Measurements from ENCODE around the gene NHERF2.

Gene NHERF2

GRCh38 chr16:1989209-1990100, 37.2 kb upstream of the NHERF2 start, which contains the start of gene SYNGR3:
Gene SYNGR3, plus strand, starts transcription at chr16:1989970. Its CDS starts 133 bp downstream, at chr16:1990103.
- TF ChIP-seq CTCF (IDR thresholded peaks at IDR 0.05), result no peak

GRCh38 chr16:1990101-1990350, 36.7 kb upstream of the NHERF2 start:
- TF ChIP-seq CTCF (IDR thresholded peaks at IDR 0.05), result no peak

GRCh38 chr16:1990351-1991134, 36.2 kb upstream of the NHERF2 start:
- no peak for TF ChIP-seq CTCF (IDR thresholded peaks at IDR 0.05)

GRCh38 chr16:1991135-1991551, 35.6 kb upstream of the NHERF2 start:
- no peak for TF ChIP-seq CTCF (IDR thresholded peaks at IDR 0.05)

DNA sequence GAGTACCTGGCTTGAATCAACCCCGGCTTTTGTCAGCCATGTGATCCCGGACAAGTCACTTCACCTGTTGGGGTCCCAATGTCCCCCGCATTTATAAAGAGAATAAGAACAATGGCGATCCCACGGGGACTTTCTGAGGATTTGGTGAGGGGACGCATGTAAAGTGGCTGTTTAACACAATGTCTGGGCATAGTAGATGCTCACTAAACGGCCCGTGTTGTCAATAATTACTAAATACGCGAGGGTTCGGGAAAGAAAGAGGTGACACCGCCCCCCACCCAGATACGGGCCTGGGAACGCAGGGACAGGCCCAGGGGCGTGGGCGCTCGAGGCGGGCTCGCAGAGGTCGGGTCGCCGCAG, 35.1 kb upstream of the NHERF2 start:
- TF ChIP-seq CTCF (IDR thresholded peaks at IDR 0.05), result no peak

DNA sequence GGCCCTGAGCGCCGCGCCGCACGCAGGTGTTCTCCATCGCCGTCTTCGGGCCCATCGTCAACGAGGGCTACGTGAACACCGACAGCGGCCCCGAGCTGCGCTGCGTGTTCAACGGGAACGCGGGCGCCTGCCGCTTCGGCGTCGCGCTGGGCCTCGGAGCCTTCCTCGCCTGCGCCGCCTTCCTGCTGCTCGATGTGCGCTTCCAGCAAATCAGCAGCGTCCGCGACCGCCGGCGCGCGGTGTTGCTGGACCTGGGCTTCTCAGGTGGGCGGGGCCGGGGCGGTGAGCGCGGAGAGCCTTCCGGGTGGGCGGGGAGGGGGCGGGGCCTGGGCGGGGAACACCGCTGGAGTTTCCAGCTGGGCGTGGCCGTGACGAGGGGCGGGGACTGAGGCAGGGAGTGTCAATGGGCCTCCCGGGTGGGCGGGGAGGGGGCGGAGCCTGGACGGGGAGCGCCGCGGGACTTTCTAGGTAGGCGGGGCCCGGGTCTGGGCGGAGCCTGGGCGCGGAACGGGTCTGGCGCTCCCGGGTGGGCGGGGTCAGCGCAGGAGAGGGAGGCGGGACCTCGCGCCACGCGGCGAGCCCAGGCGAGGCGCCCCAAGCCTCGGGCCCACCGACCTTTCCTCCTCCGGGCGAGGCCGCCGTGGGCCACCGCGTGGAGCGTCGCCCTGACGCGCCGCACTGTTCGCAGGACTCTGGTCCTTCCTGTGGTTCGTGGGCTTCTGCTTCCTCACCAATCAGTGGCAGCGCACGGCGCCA, 34.6 kb upstream of the NHERF2 start:
- no peak for TF ChIP-seq CTCF (IDR thresholded peaks at IDR 0.05)

DNA sequence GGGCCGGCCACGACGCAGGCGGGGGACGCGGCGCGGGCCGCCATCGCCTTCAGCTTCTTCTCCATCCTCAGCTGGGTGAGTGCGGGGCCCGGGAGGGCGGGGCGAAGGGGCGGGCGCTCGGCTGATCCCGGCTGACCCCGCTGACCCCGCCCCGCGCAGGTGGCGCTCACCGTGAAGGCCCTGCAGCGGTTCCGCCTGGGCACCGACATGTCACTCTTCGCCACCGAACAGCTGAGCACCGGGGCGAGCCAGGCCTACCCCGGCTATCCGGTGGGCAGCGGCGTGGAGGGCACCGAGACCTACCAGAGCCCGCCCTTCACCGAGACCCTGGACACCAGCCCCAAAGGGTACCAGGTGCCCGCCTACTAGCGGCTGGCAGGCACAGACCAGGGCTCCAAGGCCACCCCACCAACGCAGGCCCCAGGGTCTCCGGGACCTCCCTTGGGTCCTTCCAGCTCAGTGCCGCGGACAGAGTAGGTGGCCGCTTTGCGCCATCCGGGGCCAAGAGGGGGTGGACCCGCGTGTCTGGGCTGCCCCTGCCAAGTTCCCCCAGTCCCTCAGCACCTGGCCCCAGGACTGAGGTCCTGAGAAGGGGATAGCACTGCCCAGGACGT, 33.9 kb upstream of the NHERF2 start:
- no peak for TF ChIP-seq CTCF (IDR thresholded peaks at IDR 0.05)

Data from LNCAP (cell line).